ENCODE data around the gene PLA2G2D. TPM values are rescaled to one million over a fixed set of nuclear protein-coding genes. Genes with fewer than 3 reads are reported as not detected.

PLA2G2D gene
- total RNA-seq, 1 donor from 2014 or later = not detected

- H3K4me1 Mint-ChIP-seq (ENCODE audit: low read depth) = peaks cover 2% of the 10 kb centered on the region
- TF ChIP-seq, protein P1, sequence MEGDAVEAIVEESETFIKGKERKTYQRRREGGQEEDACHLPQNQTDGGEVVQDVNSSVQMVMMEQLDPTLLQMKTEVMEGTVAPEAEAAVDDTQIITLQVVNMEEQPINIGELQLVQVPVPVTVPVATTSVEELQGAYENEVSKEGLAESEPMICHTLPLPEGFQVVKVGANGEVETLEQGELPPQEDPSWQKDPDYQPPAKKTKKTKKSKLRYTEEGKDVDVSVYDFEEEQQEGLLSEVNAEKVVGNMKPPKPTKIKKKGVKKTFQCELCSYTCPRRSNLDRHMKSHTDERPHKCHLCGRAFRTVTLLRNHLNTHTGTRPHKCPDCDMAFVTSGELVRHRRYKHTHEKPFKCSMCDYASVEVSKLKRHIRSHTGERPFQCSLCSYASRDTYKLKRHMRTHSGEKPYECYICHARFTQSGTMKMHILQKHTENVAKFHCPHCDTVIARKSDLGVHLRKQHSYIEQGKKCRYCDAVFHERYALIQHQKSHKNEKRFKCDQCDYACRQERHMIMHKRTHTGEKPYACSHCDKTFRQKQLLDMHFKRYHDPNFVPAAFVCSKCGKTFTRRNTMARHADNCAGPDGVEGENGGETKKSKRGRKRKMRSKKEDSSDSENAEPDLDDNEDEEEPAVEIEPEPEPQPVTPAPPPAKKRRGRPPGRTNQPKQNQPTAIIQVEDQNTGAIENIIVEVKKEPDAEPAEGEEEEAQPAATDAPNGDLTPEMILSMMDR (IDR thresholded peaks at IDR 0.05; ENCODE audit: unreplicated experiment) = no peak
- no peaks in the 10 kb centered on the region for H3K9me3 Mint-ChIP-seq (ENCODE audit: low read depth)
- DNase-seq (ENCODE audit: low spot score, unreplicated experiment) = no peak
- peaks cover 20% of the 10 kb centered on the region for H3K27me3 Mint-ChIP-seq
- no peak overlapping the region for H3K4me3 Mint-ChIP-seq (ENCODE audit: low read depth)
- H3K36me3 Mint-ChIP-seq (ENCODE audit: insufficient read depth) = no peaks in the 10 kb centered on the region
- H3K27ac Mint-ChIP-seq = no peak overlapping the region
Observed at GRCh38 chr1:20142001-20142710, 22.8 kb upstream of the PLA2G2D start.

GRCh38 chr1:20141466-20141865 lies 22.1 kb upstream of the PLA2G2D start:
- H3K4me1 Mint-ChIP-seq (ENCODE audit: low read depth) = peaks cover 6% of the 10 kb centered on the region
- DNase-seq (ENCODE audit: low spot score, unreplicated experiment) = no peak
- peaks cover 17% of the 10 kb centered on the region for H3K27me3 Mint-ChIP-seq
- TF ChIP-seq, protein P1 (IDR thresholded peaks at IDR 0.05; ENCODE audit: unreplicated experiment) = no peak
- H3K9me3 Mint-ChIP-seq (ENCODE audit: low read depth) = no peaks in the 10 kb centered on the region
- no peak overlapping the region for H3K4me3 Mint-ChIP-seq (ENCODE audit: low read depth)
- H3K27ac Mint-ChIP-seq = no peak overlapping the region
- H3K36me3 Mint-ChIP-seq (ENCODE audit: insufficient read depth) = no peaks in the 10 kb centered on the region

- peaks cover 1% of the 10 kb centered on the region for H3K9me3 Mint-ChIP-seq (ENCODE audit: low read depth)
- TF ChIP-seq, protein P1 (IDR thresholded peaks at IDR 0.05; ENCODE audit: unreplicated experiment) = no peak
- H3K27ac Mint-ChIP-seq = no peak overlapping the region
- DNase-seq (ENCODE audit: low spot score, unreplicated experiment) = no peak
- peaks cover 6% of the 10 kb centered on the region for H3K4me1 Mint-ChIP-seq (ENCODE audit: low read depth)
- H3K36me3 Mint-ChIP-seq (ENCODE audit: insufficient read depth) = no peaks in the 10 kb centered on the region
- no peak overlapping the region for H3K4me3 Mint-ChIP-seq (ENCODE audit: low read depth)
- peaks cover 17% of the 10 kb centered on the region for H3K27me3 Mint-ChIP-seq
Observed at GRCh38 chr1:20141001-20141400, 21.7 kb upstream of the PLA2G2D start.

GRCh38 chr1:20139776-20140612 lies 20.7 kb upstream of the PLA2G2D start:
- Mint-ChIP-seq H3K27ac (no peak overlapping the region), H3K4me3 (ENCODE audit: low read depth) (no peak overlapping the region), H3K4me1 (ENCODE audit: low read depth) (peaks cover 6% of the 10 kb centered on the region), H3K9me3 (ENCODE audit: low read depth) (peaks cover 4% of the 10 kb centered on the region), H3K27me3 (peaks cover 17% of the 10 kb centered on the region), H3K36me3 (ENCODE audit: insufficient read depth) (no peaks in the 10 kb centered on the region)
- DNase-seq (ENCODE audit: low spot score, unreplicated experiment) = no peak
- TF ChIP-seq, protein P1 (IDR thresholded peaks at IDR 0.05; ENCODE audit: unreplicated experiment) = no peak

DNA sequence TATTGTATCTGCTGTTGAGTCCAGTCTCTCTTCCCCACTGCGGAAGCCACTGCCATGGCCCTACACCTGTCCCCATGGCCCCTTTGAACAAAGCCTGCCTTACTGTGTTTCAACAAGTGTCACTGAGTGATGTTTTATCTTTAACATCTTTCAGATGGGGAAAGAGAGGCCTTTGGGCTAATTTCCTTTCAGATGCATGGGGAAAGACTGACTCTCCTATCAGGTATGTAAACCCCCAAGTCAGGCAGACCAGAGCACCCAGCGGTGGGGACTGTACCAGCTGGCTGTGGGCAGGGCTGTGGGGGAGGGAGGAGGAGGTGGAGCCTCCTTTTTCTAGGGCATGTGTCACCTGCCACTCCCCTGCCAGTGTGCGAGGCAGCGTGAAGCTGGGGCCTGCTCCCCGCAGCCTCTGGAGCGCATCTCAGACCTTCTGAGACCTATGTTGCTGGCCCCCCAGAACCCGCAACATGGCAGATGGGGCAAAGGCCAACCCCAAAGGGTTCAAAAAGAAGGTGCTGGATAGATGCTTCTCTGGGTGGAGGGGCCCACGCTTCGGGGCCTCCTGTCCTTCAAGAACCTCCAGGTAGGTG lies 19.7 kb upstream of the PLA2G2D start, which contains the start of gene PLA2G2F:
PLA2G2F (plus strand) TSS at position 363 of the 590 bp plus-strand sequence; CDS start at position 468, 105 bp downstream.
- Mint-ChIP-seq H3K4me1 (ENCODE audit: low read depth) (peaks cover 6% of the 10 kb centered on the region), H3K9me3 (ENCODE audit: low read depth) (peaks cover 4% of the 10 kb centered on the region), H3K36me3 (ENCODE audit: insufficient read depth) (no peaks in the 10 kb centered on the region), H3K27me3 (peaks cover 17% of the 10 kb centered on the region), H3K4me3 (ENCODE audit: low read depth) (no peak within 1 kb of the TSS), H3K27ac (no peak within 1 kb of the TSS)
- no peak for DNase-seq (ENCODE audit: low spot score, unreplicated experiment)
- TF ChIP-seq, protein P1 (IDR thresholded peaks at IDR 0.05; ENCODE audit: unreplicated experiment) = no peak

Measured in progenitor cell of endocrine pancreas (in vitro differentiated cells).